Liver (tissue), 9 donors: Measurements from ENCODE around the gene PPP1R3D. TPM values are rescaled to one million over a fixed set of nuclear protein-coding genes. Genes with fewer than 3 reads are reported as not detected.
A peak's percentile ranks its signal among the peaks of the same experiment; 100 is the strongest.

ENCODE experiments used
- DNase-seq: peaks from one replicate; pipeline ENCODE4 v3.0.0-alpha.2; 2017; ENCODE audit warnings: low spot score
- H3K27ac ChIP-seq, 2 donors: one replicate each; pipeline ENCODE4 v1.7.0; 2013; ENCODE audit warnings: inconsistent platforms in 2 of 2, low read length in 2 of 2, control low read depth in 1 of 2, low read depth in 1 of 2, mild to moderate bottlenecking in 1 of 2
- H3K27me3 ChIP-seq, 4 donors: one replicate each; pipeline versions ENCODE4 v1.6.1 to v1.7.0; 2013; ENCODE audit warnings: low read length in 3 of 4, inconsistent platforms in 1 of 4, mild to moderate bottlenecking in 1 of 4, moderate library complexity in 1 of 4; ENCODE audit not compliant: control insufficient read depth in 4 of 4, insufficient read depth in 4 of 4
- H3K36me3 ChIP-seq, 4 donors: one replicate each; pipeline versions ENCODE4 v1.6.1 to v1.7.0; 2013; ENCODE audit warnings: low read length in 3 of 4, mild to moderate bottlenecking in 3 of 4, low read depth in 1 of 4, moderate library complexity in 1 of 4; ENCODE audit not compliant: control insufficient read depth in 4 of 4, insufficient read depth in 3 of 4
- H3K4me1 ChIP-seq, 4 donors: one replicate each; pipeline versions ENCODE4 v1.6.1 to v1.7.0; 2013; ENCODE audit warnings: low read length in 3 of 4, mild to moderate bottlenecking in 3 of 4, moderate library complexity in 1 of 4; ENCODE audit not compliant: control insufficient read depth in 4 of 4, insufficient read depth in 4 of 4
- H3K4me3 ChIP-seq, 3 donors: one replicate each; pipeline versions ENCODE4 v1.6.1 to v1.7.0; 2013; ENCODE audit warnings: low read length in 3 of 3, control low read depth in 1 of 3, low read depth in 1 of 3, mild to moderate bottlenecking in 1 of 3
- H3K9ac ChIP-seq, 2 donors: one replicate each; pipeline ENCODE4 v1.7.0; 2013; ENCODE audit warnings: low read length in 2 of 2, mild to moderate bottlenecking in 2 of 2, moderate library complexity in 2 of 2, control low read depth in 1 of 2, low read depth in 1 of 2
- H3K9me3 ChIP-seq, 4 donors: one replicate each; pipeline versions ENCODE4 v1.6.1 to v1.7.0; 2013; ENCODE audit warnings: low read length in 3 of 4; ENCODE audit not compliant: control insufficient read depth in 4 of 4
- EGR1 ChIP-seq, 2 donors: IDR thresholded peaks; 2 replicates each; pipeline ENCODE4 v1.6.1; 2016 to 2018; ENCODE audit warnings: antibody characterized with exemption in 2 of 2, low read depth in 2 of 2
- FOXA2 ChIP-seq: IDR thresholded peaks from 2 replicates; pipeline ENCODE4 v1.6.1; 2016; ENCODE audit warnings: antibody characterized with exemption
- GABPA ChIP-seq, 2 donors: IDR thresholded peaks in 1 of 2; conservative IDR thresholded peaks in 1 of 2; 2 replicates each; pipeline ENCODE4 v1.6.1; 2016; ENCODE audit warnings: antibody characterized with exemption in 2 of 2, mild to moderate bottlenecking in 1 of 2, moderate library complexity in 1 of 2
- HNF4A ChIP-seq, 2 donors: conservative IDR thresholded peaks; 2 replicates each; pipeline ENCODE4 v1.6.1; 2016; ENCODE audit warnings: antibody characterized with exemption in 2 of 2, mild to moderate bottlenecking in 2 of 2
- HNF4G ChIP-seq: IDR thresholded peaks from 2 replicates; pipeline ENCODE4 v1.6.1; 2016; ENCODE audit warnings: antibody characterized with exemption
- JUND ChIP-seq, 2 donors: IDR thresholded peaks; 2 replicates each; pipeline ENCODE4 v1.6.1; 2016; ENCODE audit warnings: antibody characterized with exemption in 2 of 2
- NR2F2 ChIP-seq: IDR thresholded peaks from 2 replicates; pipeline ENCODE4 v1.6.1; 2016; ENCODE audit warnings: antibody characterized with exemption
- RAD21 ChIP-seq, 2 donors: IDR thresholded peaks; 2 replicates each; pipeline ENCODE4 v1.6.1; 2016; ENCODE audit warnings: antibody characterized with exemption in 2 of 2, mild to moderate bottlenecking in 2 of 2
- RXRA ChIP-seq, 2 donors: IDR thresholded peaks; 2 replicates each; pipeline ENCODE4 v1.6.1; 2017 to 2018; ENCODE audit warnings: antibody characterized with exemption in 2 of 2, mild to moderate bottlenecking in 1 of 2
- SP1 ChIP-seq: IDR thresholded peaks from 2 replicates; pipeline ENCODE4 v1.6.1; 2018; ENCODE audit warnings: antibody characterized with exemption, mild to moderate bottlenecking
- TAF1 ChIP-seq: conservative IDR thresholded peaks from 2 replicates; pipeline ENCODE4 v1.6.1; 2016; ENCODE audit warnings: antibody characterized with exemption, mild to moderate bottlenecking
- YY1 ChIP-seq: IDR thresholded peaks from 2 replicates; pipeline ENCODE4 v1.6.1; 2016; ENCODE audit warnings: antibody characterized with exemption, mild to moderate bottlenecking
- ZBTB33 ChIP-seq: IDR thresholded peaks from 2 replicates; pipeline ENCODE4 v1.6.1; 2016; ENCODE audit warnings: antibody characterized with exemption
- WGBS: extraction: QIAGEN DNeasy Blood & Tissue Kit; methylation state at CpG from one replicate; pipeline ENCODE4 v1.1.7; 2013; 5-methylcytosine and 5-hydroxymethylcytosine counted together
- polyA plus RNA-seq, 2 donors: library from polyadenylated mRNA; stranded (reverse) in 1 of 2; unstranded in 1 of 2; fragments of 200-250 nt in 1 of 2; fragments of >200 nt in 1 of 2; fragmentation: Nextera tagmentation in 1 of 2; extraction: Ambion mirVana in 1 of 2; gene quantifications; one replicate each; pipeline versions ENCODE4 v1.2.1 to v1.2.3, GENCODE V29; 2013 to 2015
- total RNA-seq, 2 donors: library from RNA; depleted of rRNA; stranded (reverse); fragments of >200 nt; gene quantifications; one replicate each; pipeline ENCODE4 v1.2.3, GENCODE V29; 2014
- TF ChIP-seq, protein P1 (sequence below): fragments of 150-350 bp; IDR thresholded peaks from 2 replicates; pipeline ENCODE4 v1.5.1; 2017; ENCODE audit warnings: improper control_type of control experiment, low read depth, low read length; ENCODE audit not compliant: missing input control
- TF ChIP-seq, protein P2 (sequence below): IDR thresholded peaks from 2 replicates; pipeline ENCODE4 v1.6.1; 2016; ENCODE audit warnings: antibody characterized with exemption
- TF ChIP-seq, protein P3 (sequence below): IDR thresholded peaks from 2 replicates; pipeline ENCODE4 v1.6.1; 2016; ENCODE audit warnings: antibody characterized with exemption
- TF ChIP-seq, protein P4 (sequence below): IDR thresholded peaks from 2 replicates; pipeline ENCODE4 v1.6.1; 2016; ENCODE audit warnings: antibody characterized with exemption, mild to moderate bottlenecking
- donor health status: healthy.
- donor health status: healthy.
- donor health status: healthy.
- donor health status: healthy.
- donor health status: healthy.

Gene PPP1R3D
- total and polyA plus RNA-seq, 4 donors = 0.28 to 2.2 (median 1.0) TPM

GRCh38 chr20:59933296-59933848, 6.7 kb downstream of the PPP1R3D start, which contains the start of gene SYCP2:
Gene SYCP2 (minus strand): TSS chr20:59933637. CDS start chr20:59922413, 11,224 bp downstream.
- no peak for DNase-seq
- no peak for TF ChIP-seq TAF1
- no peak for TF ChIP-seq HNF4A (conservative IDR thresholded peaks at IDR 0.05)
- TF ChIP-seq, protein P1, sequence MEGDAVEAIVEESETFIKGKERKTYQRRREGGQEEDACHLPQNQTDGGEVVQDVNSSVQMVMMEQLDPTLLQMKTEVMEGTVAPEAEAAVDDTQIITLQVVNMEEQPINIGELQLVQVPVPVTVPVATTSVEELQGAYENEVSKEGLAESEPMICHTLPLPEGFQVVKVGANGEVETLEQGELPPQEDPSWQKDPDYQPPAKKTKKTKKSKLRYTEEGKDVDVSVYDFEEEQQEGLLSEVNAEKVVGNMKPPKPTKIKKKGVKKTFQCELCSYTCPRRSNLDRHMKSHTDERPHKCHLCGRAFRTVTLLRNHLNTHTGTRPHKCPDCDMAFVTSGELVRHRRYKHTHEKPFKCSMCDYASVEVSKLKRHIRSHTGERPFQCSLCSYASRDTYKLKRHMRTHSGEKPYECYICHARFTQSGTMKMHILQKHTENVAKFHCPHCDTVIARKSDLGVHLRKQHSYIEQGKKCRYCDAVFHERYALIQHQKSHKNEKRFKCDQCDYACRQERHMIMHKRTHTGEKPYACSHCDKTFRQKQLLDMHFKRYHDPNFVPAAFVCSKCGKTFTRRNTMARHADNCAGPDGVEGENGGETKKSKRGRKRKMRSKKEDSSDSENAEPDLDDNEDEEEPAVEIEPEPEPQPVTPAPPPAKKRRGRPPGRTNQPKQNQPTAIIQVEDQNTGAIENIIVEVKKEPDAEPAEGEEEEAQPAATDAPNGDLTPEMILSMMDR = no peak
- TF ChIP-seq GABPA (IDR thresholded peaks at IDR 0.05 in 1 of 2, conservative IDR thresholded peaks at IDR 0.05 in 1 of 2) = no peak
- no peak for TF ChIP-seq EGR1 (IDR thresholded peaks at IDR 0.05; ENCODE audit: low read depth in 2 of 2)
- TF ChIP-seq, protein P2, sequence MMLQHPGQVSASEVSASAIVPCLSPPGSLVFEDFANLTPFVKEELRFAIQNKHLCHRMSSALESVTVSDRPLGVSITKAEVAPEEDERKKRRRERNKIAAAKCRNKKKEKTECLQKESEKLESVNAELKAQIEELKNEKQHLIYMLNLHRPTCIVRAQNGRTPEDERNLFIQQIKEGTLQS = no peak
- no peak for TF ChIP-seq HNF4G
- TF ChIP-seq RXRA (IDR thresholded peaks at IDR 0.05) = no peak
- TF ChIP-seq NR2F2 = no peak
- TF ChIP-seq YY1 = no peak
- no peak for TF ChIP-seq FOXA2
- peaks cover 0 to 8% (median 1%) of the 10 kb centered on the region in 4 donors for H3K27me3 ChIP-seq
- 33% methylated on average over 65 of the region's 65 CpGs for WGBS
- H3K4me1 ChIP-seq = peaks cover 0 to 12% (median 6%) of the 10 kb centered on the region in 4 donors
- H3K9me3 ChIP-seq = no peaks in the 10 kb centered on the region
- no peak within 1 kb of the TSS for H3K9ac ChIP-seq
- peak within 1 kb of the TSS; percentile 46 to 49 for H3K27ac ChIP-seq
- peak within 1 kb of the TSS in 2 of 3 donors; percentile 36 to 48 for H3K4me3 ChIP-seq
- no peaks in the 10 kb centered on the region for H3K36me3 ChIP-seq

GRCh38 chr20:59932616-59933295, 7.3 kb downstream of the PPP1R3D start:
- Histone ChIP-seq H3K27ac (no peak overlapping the region), H3K9me3 (no peaks in the 10 kb centered on the region), H3K9ac (no peak overlapping the region), H3K4me3 (peak overlapping the region in 1 of 3 donors; percentile 48), H3K36me3 (no peaks in the 10 kb centered on the region), H3K27me3 (peaks cover 0 to 8% (median 1%) of the 10 kb centered on the region in 4 donors), H3K4me1 (peaks cover 0 to 12% (median 6%) of the 10 kb centered on the region in 4 donors)
- 84% methylated on average over 72 of the region's 72 CpGs for WGBS
- TF ChIP-seq HNF4G (no peak), TAF1 (no peak), SP1 (no peak), RXRA (IDR thresholded peaks at IDR 0.05) (no peak), GABPA (IDR thresholded peaks at IDR 0.05 in 1 of 2, conservative IDR thresholded peaks at IDR 0.05 in 1 of 2) (no peak), EGR1 (IDR thresholded peaks at IDR 0.05; ENCODE audit: low read depth in 2 of 2) (no peak), YY1 (no peak), NR2F2 (no peak), JUND (IDR thresholded peaks at IDR 0.05) (no peak), HNF4A (conservative IDR thresholded peaks at IDR 0.05) (no peak), FOXA2 (no peak), ZBTB33 (no peak), RAD21 (IDR thresholded peaks at IDR 0.05) (no peak)
- TF ChIP-seq, protein P3, sequence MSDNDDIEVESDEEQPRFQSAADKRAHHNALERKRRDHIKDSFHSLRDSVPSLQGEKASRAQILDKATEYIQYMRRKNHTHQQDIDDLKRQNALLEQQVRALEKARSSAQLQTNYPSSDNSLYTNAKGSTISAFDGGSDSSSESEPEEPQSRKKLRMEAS = no peak
- TF ChIP-seq, protein P4, sequence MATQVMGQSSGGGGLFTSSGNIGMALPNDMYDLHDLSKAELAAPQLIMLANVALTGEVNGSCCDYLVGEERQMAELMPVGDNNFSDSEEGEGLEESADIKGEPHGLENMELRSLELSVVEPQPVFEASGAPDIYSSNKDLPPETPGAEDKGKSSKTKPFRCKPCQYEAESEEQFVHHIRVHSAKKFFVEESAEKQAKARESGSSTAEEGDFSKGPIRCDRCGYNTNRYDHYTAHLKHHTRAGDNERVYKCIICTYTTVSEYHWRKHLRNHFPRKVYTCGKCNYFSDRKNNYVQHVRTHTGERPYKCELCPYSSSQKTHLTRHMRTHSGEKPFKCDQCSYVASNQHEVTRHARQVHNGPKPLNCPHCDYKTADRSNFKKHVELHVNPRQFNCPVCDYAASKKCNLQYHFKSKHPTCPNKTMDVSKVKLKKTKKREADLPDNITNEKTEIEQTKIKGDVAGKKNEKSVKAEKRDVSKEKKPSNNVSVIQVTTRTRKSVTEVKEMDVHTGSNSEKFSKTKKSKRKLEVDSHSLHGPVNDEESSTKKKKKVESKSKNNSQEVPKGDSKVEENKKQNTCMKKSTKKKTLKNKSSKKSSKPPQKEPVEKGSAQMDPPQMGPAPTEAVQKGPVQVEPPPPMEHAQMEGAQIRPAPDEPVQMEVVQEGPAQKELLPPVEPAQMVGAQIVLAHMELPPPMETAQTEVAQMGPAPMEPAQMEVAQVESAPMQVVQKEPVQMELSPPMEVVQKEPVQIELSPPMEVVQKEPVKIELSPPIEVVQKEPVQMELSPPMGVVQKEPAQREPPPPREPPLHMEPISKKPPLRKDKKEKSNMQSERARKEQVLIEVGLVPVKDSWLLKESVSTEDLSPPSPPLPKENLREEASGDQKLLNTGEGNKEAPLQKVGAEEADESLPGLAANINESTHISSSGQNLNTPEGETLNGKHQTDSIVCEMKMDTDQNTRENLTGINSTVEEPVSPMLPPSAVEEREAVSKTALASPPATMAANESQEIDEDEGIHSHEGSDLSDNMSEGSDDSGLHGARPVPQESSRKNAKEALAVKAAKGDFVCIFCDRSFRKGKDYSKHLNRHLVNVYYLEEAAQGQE = no peak
- TF ChIP-seq, protein P2 = no peak
- TF ChIP-seq, protein P1 = no peak
- no peak for DNase-seq
